ENCODE data around the gene FAM163A. TPM values are rescaled to one million over a fixed set of nuclear protein-coding genes. Genes with fewer than 3 reads are reported as not detected.

FAM163A gene
- total and polyA plus RNA-seq, 9 of the 15 experiments (the other 6 are each of a cell fraction or from before 2014, with no cell fraction given): not detected

DNA sequence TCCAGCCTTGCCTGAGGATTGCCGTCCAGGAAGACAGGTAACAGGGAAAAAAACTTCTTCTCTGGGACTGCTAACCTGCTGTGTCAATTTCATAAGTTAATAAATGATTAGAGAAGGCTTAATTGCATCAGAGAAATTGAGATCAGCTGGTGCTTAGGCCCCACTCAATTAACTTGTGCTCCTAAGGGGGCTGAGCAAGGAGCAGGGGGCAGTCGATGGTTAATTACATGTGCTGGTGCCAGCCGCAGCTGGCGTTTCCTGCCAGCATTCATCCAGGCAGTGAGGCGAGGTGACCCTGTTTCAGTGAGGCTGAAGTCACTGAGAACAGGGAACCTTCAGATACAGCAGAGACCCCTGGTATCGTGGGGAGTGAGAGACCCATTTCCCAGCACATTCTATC is 60.0 kb downstream of the FAM163A start:
- no peak overlapping the region for H3K27ac ChIP-seq (ENCODE audit: extremely low read depth, low read depth, low read length)
- ChIA-PET POLR2A (interaction anchor here (0.7 kb wide), 1 partner anchor 1214 kb away, joined by 3 read pairs; no protein-coding TSS in a partner anchor), CTCF (ENCODE audit: low intra/inter-chr PET ratio) (no interaction called here)
- no peak overlapping the region for H2AFZ ChIP-seq (ENCODE audit: low read depth, low read length)
- peaks cover 0 to 4% of the 10 kb centered on the region in 2 experiments; a peak in 1 of 5 replicates for H3K4me1 ChIP-seq (replicated peaks in 1 of 2; ENCODE audit: control insufficient read depth in 2 of 2, insufficient read depth in 2 of 2, low read length in 2 of 2)
- in situ Hi-C loops (cut with MboI) (loop anchor here (5.0 to 10.0 kb wide), 2 partner anchors 86 to 558 kb away; no protein-coding TSS in a partner anchor), intact Hi-C loops (cut with micrococcal nuclease) (no loop called here)
- H3K9ac ChIP-seq (ENCODE audit: insufficient read depth in 1 of 2, low read depth in 2 of 2, low read length in 2 of 2): no peak overlapping the region
- WGBS (ENCODE audit: insufficient coverage, low coverage, missing lambda C conversion rate): 0% methylated on average over 6 of the region's 6 CpGs
- TF ChIP-seq BHLHE40 (IDR thresholded peaks at IDR 0.05; ENCODE audit: low read length) (no peak), RBM39 (optimal IDR thresholded peaks at IDR 0.05; ENCODE audit: low read depth, low read length) (no peak), ARID1B (IDR thresholded peaks at IDR 0.05) (no peak), SLC30A9 (CRISPR knock-in tag; IDR thresholded peaks at IDR 0.05) (no peak), PTRF (tag; IDR thresholded peaks at IDR 0.05) (no peak), SNIP1 (IDR thresholded peaks at IDR 0.05; ENCODE audit: low read depth) (no peak), NCOA2 (IDR thresholded peaks at IDR 0.05; ENCODE audit: partially characterized antibody in 2 of 2) (no peak), ZNF384 (IDR thresholded peaks at IDR 0.05; ENCODE audit: low read depth, low read length) (no peak), HDAC3 (IDR thresholded peaks at IDR 0.05; ENCODE audit: borderline replicate concordance, partially characterized antibody) (no peak), ZNF354B (CRISPR knock-in tag; IDR thresholded peaks at IDR 0.05) (no peak)
- TF ChIP-seq, protein P1, sequence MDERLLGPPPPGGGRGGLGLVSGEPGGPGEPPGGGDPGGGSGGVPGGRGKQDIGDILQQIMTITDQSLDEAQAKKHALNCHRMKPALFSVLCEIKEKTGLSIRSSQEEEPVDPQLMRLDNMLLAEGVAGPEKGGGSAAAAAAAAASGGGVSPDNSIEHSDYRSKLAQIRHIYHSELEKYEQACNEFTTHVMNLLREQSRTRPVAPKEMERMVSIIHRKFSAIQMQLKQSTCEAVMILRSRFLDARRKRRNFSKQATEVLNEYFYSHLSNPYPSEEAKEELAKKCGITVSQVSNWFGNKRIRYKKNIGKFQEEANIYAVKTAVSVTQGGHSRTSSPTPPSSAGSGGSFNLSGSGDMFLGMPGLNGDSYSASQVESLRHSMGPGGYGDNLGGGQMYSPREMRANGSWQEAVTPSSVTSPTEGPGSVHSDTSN (CRISPR knock-in tag; IDR thresholded peaks at IDR 0.05; ENCODE audit: low read depth): no peak
- TF ChIP-seq, protein P1 (tag; conservative IDR thresholded peaks at IDR 0.05; ENCODE audit: low read depth): no peak
- TF ChIP-seq, protein P2, sequence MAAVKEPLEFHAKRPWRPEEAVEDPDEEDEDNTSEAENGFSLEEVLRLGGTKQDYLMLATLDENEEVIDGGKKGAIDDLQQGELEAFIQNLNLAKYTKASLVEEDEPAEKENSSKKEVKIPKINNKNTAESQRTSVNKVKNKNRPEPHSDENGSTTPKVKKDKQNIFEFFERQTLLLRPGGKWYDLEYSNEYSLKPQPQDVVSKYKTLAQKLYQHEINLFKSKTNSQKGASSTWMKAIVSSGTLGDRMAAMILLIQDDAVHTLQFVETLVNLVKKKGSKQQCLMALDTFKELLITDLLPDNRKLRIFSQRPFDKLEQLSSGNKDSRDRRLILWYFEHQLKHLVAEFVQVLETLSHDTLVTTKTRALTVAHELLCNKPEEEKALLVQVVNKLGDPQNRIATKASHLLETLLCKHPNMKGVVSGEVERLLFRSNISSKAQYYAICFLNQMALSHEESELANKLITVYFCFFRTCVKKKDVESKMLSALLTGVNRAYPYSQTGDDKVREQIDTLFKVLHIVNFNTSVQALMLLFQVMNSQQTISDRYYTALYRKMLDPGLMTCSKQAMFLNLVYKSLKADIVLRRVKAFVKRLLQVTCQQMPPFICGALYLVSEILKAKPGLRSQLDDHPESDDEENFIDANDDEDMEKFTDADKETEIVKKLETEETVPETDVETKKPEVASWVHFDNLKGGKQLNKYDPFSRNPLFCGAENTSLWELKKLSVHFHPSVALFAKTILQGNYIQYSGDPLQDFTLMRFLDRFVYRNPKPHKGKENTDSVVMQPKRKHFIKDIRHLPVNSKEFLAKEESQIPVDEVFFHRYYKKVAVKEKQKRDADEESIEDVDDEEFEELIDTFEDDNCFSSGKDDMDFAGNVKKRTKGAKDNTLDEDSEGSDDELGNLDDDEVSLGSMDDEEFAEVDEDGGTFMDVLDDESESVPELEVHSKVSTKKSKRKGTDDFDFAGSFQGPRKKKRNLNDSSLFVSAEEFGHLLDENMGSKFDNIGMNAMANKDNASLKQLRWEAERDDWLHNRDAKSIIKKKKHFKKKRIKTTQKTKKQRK (IDR thresholded peaks at IDR 0.05; ENCODE audit: borderline replicate concordance, low read depth, low read length): no peak
- TF ChIP-seq, protein P3, sequence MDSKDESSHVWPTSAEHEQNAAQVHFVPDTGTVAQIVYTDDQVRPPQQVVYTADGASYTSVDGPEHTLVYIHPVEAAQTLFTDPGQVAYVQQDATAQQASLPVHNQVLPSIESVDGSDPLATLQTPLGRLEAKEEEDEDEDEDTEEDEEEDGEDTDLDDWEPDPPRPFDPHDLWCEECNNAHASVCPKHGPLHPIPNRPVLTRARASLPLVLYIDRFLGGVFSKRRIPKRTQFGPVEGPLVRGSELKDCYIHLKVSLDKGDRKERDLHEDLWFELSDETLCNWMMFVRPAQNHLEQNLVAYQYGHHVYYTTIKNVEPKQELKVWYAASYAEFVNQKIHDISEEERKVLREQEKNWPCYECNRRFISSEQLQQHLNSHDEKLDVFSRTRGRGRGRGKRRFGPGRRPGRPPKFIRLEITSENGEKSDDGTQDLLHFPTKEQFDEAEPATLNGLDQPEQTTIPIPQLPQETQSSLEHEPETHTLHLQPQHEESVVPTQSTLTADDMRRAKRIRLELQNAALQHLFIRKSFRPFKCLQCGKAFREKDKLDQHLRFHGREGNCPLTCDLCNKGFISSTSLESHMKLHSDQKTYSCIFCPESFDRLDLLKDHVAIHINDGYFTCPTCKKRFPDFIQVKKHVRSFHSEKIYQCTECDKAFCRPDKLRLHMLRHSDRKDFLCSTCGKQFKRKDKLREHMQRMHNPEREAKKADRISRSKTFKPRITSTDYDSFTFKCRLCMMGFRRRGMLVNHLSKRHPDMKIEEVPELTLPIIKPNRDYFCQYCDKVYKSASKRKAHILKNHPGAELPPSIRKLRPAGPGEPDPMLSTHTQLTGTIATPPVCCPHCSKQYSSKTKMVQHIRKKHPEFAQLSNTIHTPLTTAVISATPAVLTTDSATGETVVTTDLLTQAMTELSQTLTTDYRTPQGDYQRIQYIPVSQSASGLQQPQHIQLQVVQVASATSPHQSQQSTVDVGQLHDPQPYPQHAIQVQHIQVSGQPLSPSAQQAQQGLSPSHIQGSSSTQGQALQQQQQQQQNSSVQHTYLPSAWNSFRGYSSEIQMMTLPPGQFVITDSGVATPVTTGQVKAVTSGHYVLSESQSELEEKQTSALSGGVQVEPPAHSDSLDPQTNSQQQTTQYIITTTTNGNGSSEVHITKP (IDR thresholded peaks at IDR 0.05; ENCODE audit: partially characterized antibody): no peak
- H3K27me3 ChIP-seq (ENCODE audit: control insufficient read depth in 2 of 2, insufficient read depth in 2 of 2, low read length in 2 of 2): peaks cover 42 to 74% of the 10 kb centered on the region in 2 experiments
- H4K20me1 ChIP-seq (replicated peaks; ENCODE audit: control insufficient read depth, insufficient read depth, low read length): peaks cover 2% of the 10 kb centered on the region; the same call in 1 of the 2 replicates
- H3K4me3 ChIP-seq: no peak overlapping the region
- no TSS peak for BruUV-seq (replicated peaks)
- no peak for FAIRE-seq
- H3K9me3 ChIP-seq (replicated peaks; ENCODE audit: control insufficient read depth, insufficient read depth, low read depth, low read length): no peaks in the 10 kb centered on the region
- no peak overlapping the region for H3K4me2 ChIP-seq (ENCODE audit: insufficient read depth, low read length)
- no peak for DNase-seq (ENCODE audit: extremely low read depth in 1 of 4, low spot score in 3 of 4)
- no peaks in the 10 kb centered on the region for H3K36me3 ChIP-seq (ENCODE audit: control insufficient read depth, insufficient read depth, low read length)
- H3K9me1 ChIP-seq (ENCODE audit: control insufficient read depth, insufficient read depth, low read length): no peaks in the 10 kb centered on the region
- no peaks in the 10 kb centered on the region for H3K79me2 ChIP-seq (ENCODE audit: control insufficient read depth, insufficient read depth, low read length)
- ATAC-seq: no peak
